GM21786 (cell line): Measurements from ENCODE around the gene SCN4B.

Experiments
- ATAC-seq: cut with Tn5 transposase; IDR thresholded peaks from one replicate; pipeline ENCODE4 v1.9.1; 2021; ENCODE audit not compliant: unreplicated experiment

The SCN4B gene

DNA sequence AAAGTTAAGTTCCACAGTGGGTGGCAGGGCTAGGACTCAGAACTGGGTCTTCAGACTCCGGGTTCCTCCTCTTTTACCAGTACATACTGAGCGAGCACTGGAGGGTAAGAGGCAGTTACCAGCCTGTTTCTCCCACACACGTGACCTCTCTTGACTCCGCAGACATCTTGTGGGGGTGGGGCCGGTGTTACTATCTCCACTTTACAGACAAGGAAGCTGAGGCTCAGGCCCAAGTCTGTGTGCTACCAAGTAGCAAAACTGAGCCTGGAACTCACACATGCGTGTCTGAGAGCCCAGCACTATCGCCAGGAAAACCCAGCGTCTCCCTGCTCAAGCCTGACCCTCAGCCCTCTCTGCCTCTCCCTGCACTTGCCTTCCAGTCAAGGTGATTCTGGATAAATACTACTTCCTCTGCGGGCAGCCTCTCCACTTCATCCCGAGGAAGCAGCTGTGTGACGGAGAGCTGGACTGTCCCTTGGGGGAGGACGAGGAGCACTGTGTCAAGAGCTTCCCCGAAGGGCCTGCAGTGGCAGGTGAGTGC lies 49.8 kb downstream of the SCN4B start:
- ATAC-seq = no peak

DNA sequence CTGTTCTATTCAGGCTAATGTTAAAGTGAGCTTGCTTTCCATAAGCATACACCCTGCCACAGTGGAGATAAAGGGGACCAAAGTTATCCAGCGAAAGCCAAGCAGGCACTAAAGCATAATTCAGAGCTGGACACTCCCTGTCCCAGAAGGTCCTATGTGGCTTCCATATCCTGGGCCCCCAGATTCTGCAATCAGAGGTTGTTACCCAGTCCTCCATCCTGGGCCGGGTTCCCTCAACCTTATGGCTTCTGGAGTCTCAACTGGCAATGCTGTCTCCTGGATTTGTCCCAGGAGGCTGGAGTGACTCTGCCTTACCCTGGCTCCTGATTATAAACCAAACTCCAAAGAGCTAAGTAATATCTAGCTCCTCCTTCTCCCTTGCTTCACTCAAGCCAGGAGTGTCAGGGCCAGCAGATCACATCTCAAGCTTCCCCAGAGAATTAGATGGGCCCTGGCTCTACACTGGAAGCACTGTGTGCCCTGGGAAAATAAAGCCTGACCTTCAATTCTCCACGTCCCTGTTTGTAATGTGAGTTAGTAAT lies 51.9 kb downstream of the SCN4B start:
- ATAC-seq = no peak

- no peak for ATAC-seq
Measured at GRCh38 chr11:118099838-118100556, 52.6 kb downstream of the SCN4B start.

DNA sequence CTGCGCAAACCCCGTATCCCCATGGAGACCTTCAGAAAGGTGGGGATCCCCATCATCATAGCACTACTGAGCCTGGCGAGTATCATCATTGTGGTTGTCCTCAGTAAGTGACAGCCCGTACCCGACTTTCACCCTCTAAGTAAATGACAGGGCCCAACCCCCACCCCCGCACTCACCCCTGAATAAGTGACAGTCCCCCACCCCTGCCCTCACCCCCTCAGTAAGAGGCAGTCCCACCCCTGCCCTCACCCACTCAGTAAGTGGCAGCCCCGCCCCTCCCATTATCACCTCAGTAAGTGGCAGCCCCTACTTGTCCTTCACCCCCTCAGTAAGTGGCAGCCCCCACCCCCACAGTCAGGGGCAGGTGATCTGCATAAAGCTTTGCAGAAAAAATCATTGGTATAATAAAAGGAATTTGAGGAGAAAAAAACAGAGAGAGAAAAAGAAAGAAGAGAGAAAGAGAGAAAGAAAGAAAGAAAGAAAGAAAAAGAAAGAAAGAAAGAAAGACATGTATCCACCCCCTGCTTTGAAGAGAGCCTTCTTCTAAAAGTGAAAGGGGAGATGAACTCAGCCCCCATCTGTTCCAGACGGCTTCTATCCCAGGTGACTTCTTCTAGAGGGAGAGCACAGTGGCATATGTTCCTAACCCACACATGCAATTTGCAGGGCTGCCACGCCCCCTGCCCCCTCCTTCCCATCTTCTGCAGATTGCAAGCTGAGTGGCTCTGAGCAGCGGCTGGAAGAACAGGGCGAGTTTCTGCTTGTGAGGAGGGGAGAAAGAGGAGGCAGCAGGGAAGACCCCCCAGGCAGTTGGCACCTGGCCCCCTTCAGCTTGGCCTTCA lies 53.4 kb downstream of the SCN4B start:
- ATAC-seq = no peak

DNA sequence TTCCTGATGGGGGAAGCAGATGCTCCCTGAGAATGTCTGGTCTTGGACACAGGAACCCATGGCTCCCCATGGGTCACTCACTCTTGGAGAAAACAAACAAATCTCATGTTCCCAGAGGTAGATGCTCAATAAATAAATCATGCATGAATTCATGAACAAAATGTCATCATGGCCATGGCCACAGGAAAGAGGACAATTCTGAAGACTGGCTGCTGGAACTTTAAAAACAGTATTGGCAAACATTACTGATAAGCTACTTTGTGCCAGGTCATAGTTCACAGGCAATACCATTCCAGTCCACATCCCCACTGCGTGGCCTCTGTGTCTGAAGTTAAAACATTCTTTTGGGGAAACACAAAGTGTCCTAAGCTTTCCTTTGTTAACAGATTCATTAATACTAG lies 56.7 kb downstream of the SCN4B start:
- ATAC-seq = no peak

GRCh38 chr11:118095493-118095892 lies 57.1 kb downstream of the SCN4B start:
- ATAC-seq = no peak

DNA sequence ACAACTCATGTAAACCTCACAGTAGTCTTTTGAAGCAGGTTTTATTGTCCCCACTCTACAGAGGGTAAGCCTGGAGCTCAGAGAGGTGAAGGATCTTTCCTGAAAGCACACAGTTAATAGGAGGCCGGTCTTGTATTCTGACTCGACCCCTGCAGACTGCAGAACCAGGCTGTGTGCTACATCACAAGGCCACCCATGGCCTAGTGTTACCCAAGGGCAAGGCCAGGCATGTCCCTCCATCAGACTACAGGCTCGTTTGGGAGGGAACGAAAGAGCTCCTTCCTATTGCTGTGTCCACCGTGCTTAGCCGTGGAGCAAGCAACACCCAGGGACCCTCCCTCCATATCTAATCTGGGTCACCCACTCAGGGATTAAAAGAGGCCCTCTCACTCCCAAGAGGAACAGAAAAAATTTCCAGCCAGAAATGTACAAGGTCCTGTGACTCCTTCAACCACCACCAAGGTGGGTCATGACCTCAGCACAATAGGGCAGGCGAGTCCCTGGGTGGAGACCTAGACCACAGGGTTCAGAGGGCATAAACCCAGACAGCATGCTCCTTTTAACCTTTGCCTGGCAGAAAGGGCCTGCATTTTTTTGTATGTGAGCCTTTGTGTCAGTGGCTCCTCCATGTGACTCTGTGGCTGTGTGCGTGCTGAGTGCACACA lies 59.6 kb downstream of the SCN4B start:
- no peak for ATAC-seq

DNA sequence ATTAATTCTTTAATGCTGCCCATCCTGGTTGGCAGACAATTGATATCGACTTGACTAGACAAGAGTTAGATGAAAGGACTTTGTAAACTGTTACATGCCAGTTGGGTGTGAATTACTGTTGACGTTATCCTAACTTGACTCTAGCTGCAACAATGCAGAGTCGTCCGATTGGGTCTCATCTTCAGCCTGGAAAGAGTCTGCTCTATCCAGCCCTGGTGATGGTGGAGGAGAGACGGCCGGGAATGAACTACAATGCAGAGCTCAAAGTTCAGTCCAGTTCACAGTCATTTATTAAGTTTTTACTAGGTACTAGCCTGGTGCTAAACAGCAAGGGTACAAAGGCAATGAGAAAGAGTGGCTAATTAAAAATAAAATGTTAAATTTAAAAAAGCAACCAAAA lies 60.9 kb downstream of the SCN4B start:
- ATAC-seq = no peak

DNA sequence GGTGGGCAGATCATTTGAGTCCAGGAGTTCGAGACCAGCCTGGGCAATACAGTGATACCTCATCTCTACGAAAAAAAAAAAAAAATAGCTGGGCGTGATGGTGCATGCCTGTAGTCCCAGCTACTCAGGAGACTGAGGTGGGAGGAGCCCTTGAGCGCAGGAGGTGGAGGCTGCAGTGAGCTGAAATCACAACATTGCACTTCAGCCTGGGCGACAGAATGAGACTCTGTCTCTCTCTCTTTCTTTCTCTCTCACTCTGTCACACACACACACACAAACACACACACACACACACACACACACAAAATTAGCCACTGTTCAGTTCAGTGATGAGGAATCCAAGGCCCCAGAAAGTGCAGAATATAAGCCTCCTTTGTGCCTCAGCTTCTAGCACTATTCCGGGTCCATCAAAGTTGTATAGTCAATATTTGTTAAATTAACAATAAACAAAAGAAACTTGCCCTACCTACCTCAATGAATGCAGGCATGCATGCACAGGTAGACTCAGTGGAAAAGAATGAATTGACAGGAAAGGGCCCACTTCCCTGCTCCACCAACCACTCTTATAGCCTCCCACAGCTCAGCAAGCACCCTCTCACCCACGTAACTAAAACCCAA lies 62.0 kb downstream of the SCN4B start:
- ATAC-seq = no peak

- no peak for ATAC-seq
Measured at GRCh38 chr11:118088531-118088930, 64.1 kb downstream of the SCN4B start.

GRCh38 chr11:118087931-118088330 lies 64.7 kb downstream of the SCN4B start:
- ATAC-seq = no peak

DNA sequence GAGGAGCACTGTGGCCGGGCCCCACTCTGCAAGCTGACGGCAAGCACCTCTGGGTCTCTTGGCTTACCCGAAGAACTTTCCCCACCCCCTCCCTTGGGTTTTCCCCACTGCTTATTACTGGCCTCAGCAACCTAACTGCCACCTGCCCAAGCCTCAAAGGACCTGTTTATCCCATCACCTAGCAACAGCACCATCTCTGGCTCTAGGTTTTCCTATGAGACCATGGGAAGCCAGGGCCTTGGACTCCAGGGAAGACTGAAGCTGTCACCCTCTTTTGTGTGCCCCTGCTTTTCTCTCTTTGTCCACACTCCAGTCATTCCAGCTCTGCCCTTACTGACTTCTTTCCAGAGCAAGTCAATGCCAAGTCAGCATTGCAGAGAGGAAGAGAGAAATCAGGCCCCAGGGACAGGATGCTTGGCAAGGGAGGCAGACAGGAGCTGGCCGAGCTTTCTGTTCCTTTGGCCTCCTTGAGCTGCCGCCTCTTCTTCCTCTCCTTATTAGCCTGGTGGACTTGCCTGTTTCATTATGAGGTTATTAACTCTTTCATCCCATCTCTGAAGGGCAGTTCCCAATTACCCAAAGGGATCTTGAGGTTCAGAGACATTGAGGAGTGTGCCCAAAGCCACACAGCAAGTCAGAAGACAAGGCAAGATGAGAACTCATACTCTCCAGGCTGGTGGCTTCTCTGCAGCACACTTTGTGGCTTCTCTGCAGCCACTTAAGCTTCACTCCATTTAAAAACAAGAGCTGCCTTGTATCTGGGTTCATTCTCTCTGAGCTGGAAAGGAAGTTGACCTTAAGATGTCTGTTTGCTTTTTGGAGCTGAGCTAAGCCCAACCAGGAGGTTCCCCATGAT lies 65.5 kb downstream of the SCN4B start, which contains the start of gene SMIM35:
TSS of gene SMIM35 (minus strand) at position 51 of the 856 bp plus-strand sequence. CDS start 206 bp downstream, outside the sequence.
- ATAC-seq = no peak

- ATAC-seq = no peak
Measured at GRCh38 chr11:118084656-118085055, 68.0 kb downstream of the SCN4B start.

GRCh38 chr11:118084247-118084646 lies 68.4 kb downstream of the SCN4B start:
- no peak for ATAC-seq
